ENCODE results near the gene COL21A1.

DNA sequence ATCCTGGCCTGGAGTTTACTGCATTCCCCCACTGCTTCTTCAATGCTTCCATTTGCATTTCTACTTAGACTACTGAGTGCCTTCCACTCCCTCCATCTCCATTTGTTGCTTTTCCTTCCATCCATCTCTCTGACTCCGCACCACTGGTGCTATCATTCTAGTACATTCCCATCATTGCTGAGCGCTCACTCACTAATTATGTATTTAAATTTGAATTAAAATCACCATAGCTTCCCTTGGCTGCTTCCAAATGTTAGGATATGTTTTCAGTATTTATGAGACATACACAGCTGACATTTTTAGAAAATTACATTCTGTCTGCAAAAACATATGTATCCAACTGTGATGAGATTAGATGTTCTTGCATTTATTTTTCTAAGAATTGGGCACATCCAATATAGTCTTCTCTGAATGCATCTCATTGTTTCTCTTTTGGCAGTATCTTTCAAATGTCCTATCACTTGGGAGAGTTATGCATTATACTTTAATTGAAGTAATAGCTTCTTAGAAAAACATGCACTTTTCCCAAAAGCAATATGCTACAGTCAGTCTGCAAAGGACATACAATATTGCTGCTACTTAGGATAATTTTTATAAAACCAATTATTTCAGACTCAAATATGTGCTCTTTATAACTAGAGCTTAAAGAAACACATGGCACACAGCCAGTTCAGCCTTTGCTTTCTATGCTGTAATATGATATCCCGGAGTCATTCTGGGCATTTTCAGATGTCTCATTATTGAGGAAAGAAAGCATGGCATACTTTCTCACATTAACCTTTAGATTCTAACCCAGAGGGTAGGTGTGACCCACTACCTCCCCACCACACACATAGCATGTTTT is 12.1 kb upstream of the COL21A1 start:
- TF ChIP-seq SMC3 (IDR thresholded peaks at IDR 0.05) (no peak), MYC (IDR thresholded peaks at IDR 0.05; ENCODE audit: borderline replicate concordance, low read length) (no peak), RFX5 (IDR thresholded peaks at IDR 0.05) (no peak), FOSL2 (IDR thresholded peaks at IDR 0.05) (no peak), FOSL2 (CRISPR knock-in tag; IDR thresholded peaks at IDR 0.05) (no peak)
- TF ChIP-seq, protein P1, sequence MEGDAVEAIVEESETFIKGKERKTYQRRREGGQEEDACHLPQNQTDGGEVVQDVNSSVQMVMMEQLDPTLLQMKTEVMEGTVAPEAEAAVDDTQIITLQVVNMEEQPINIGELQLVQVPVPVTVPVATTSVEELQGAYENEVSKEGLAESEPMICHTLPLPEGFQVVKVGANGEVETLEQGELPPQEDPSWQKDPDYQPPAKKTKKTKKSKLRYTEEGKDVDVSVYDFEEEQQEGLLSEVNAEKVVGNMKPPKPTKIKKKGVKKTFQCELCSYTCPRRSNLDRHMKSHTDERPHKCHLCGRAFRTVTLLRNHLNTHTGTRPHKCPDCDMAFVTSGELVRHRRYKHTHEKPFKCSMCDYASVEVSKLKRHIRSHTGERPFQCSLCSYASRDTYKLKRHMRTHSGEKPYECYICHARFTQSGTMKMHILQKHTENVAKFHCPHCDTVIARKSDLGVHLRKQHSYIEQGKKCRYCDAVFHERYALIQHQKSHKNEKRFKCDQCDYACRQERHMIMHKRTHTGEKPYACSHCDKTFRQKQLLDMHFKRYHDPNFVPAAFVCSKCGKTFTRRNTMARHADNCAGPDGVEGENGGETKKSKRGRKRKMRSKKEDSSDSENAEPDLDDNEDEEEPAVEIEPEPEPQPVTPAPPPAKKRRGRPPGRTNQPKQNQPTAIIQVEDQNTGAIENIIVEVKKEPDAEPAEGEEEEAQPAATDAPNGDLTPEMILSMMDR (IDR thresholded peaks at IDR 0.05) = no peak
- TF ChIP-seq, protein P2, sequence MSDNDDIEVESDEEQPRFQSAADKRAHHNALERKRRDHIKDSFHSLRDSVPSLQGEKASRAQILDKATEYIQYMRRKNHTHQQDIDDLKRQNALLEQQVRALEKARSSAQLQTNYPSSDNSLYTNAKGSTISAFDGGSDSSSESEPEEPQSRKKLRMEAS (IDR thresholded peaks at IDR 0.05) = no peak
